Measurements from ENCODE around the gene B4GALNT4. TPM values are rescaled to one million over a fixed set of nuclear protein-coding genes. Genes with fewer than 3 reads are reported as not detected.

B4GALNT4 gene
- total and polyA plus RNA-seq, 2 of the 13 experiments (the other 11 are each of a cell fraction or from before 2014, with no cell fraction given), result 30.5 to 50.1 TPM

- TF ChIP-seq, protein P1, sequence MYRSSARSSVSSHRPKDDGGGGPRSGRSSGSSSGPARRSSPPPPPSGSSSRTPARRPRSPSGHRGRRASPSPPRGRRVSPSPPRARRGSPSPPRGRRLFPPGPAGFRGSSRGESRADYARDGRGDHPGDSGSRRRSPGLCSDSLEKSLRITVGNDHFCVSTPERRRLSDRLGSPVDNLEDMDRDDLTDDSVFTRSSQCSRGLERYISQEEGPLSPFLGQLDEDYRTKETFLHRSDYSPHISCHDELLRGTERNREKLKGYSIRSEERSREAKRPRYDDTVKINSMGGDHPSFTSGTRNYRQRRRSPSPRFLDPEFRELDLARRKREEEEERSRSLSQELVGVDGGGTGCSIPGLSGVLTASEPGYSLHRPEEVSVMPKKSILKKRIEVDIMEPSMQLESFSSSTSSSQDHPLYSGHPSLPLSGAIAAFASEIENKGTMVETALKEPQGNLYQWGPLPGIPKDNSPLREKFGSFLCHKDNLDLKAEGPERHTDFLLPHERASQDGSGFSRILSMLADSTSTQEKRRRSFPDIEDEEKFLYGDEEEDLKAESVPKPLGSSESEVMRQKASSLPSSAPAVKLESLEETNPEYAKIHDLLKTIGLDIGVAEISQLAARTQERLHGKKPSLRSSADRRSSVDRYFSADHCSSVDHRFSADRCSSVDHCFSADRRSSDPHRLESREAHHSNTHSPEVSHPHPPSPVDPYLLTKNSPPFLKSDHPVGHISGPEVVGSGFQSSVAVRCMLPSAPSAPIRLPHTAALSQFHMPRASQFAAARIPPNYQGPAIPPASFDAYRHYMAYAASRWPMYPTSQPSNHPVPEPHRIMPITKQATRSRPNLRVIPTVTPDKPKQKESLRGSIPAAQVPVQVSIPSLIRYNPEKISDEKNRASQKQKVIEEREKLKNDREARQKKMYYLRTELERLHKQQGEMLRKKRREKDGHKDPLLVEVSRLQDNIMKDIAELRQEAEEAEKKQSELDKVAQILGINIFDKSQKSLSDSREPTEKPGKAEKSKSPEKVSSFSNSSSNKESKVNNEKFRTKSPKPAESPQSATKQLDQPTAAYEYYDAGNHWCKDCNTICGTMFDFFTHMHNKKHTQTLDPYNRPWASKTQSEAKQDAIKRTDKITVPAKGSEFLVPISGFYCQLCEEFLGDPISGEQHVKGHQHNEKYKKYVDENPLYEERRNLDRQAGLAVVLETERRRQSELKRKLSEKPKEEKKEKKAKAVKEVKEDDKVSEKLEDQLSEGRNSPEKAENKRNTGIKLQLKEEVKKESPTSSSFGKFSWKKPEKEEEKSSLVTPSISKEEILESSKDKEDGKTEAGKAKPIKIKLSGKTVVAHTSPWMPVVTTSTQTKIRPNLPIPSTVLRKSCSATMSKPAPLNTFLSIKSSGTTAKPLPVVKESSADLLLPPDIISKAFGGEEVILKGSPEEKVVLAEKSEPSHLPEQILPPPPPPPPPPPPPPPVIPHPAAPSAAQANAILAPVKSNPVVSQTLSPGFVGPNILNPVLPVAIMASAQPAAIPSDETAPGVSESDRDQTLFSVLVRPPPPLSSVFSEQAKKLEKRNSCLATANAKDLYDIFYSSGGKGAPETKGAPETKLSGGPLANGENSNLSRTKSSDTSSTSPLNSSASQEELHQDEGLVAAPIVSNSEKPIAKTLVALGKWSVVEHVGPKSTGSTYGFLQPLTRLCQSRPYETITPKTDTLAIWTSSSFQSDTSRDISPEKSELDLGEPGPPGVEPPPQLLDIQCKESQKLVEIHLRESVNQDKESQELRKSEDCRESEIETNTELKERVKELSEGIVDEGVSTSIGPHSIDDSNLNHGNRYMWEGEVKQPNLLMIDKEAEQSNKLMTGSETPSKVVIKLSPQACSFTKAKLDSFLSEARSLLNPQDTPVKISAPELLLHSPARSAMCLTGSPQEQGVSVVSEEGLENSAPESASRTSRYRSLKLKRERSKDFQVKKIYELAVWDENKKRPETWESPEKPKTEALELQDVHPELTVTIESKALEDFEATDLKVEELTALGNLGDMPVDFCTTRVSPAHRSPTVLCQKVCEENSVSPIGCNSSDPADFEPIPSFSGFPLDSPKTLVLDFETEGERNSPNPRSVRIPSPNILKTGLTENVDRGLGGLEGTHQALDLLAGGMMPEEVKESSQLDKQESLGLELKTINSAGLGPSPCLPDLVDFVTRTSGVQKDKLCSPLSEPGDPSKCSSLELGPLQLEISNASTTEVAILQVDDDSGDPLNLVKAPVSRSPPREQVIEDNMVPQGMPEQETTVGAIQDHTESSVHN (CRISPR knock-in tag; IDR thresholded peaks at IDR 0.05), result no peak
- TF ChIP-seq, protein P2, sequence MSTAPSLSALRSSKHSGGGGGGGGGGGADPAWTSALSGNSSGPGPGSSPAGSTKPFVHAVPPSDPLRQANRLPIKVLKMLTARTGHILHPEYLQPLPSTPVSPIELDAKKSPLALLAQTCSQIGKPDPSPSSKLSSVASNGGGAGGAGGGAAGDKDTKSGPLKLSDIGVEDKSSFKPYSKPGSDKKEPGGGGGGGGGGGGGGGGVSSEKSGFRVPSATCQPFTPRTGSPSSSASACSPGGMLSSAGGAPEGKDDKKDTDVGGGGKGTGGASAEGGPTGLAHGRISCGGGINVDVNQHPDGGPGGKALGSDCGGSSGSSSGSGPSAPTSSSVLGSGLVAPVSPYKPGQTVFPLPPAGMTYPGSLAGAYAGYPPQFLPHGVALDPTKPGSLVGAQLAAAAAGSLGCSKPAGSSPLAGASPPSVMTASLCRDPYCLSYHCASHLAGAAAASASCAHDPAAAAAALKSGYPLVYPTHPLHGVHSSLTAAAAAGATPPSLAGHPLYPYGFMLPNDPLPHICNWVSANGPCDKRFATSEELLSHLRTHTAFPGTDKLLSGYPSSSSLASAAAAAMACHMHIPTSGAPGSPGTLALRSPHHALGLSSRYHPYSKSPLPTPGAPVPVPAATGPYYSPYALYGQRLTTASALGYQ (CRISPR knock-in tag; IDR thresholded peaks at IDR 0.05), result 0 out of 2 replicates have a peak, but pooled peaks have one; percentile 39
- TF ChIP-seq SMARCC2 (IDR thresholded peaks at IDR 0.05), result no peak
- TF ChIP-seq KAT7 (CRISPR knock-in tag; IDR thresholded peaks at IDR 0.05; ENCODE audit: borderline replicate concordance), result no peak
- no peak for TF ChIP-seq SSRP1 (CRISPR knock-in tag; IDR thresholded peaks at IDR 0.05)
- TF ChIP-seq, protein P3, sequence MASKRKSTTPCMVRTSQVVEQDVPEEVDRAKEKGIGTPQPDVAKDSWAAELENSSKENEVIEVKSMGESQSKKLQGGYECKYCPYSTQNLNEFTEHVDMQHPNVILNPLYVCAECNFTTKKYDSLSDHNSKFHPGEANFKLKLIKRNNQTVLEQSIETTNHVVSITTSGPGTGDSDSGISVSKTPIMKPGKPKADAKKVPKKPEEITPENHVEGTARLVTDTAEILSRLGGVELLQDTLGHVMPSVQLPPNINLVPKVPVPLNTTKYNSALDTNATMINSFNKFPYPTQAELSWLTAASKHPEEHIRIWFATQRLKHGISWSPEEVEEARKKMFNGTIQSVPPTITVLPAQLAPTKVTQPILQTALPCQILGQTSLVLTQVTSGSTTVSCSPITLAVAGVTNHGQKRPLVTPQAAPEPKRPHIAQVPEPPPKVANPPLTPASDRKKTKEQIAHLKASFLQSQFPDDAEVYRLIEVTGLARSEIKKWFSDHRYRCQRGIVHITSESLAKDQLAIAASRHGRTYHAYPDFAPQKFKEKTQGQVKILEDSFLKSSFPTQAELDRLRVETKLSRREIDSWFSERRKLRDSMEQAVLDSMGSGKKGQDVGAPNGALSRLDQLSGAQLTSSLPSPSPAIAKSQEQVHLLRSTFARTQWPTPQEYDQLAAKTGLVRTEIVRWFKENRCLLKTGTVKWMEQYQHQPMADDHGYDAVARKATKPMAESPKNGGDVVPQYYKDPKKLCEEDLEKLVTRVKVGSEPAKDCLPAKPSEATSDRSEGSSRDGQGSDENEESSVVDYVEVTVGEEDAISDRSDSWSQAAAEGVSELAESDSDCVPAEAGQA (IDR thresholded peaks at IDR 0.05; ENCODE audit: low read depth), result no peak
- TF ChIP-seq, protein P3 (CRISPR knock-in tag; IDR thresholded peaks at IDR 0.05; ENCODE audit: borderline replicate concordance), result 0 out of 2 replicates have a peak, but pooled peaks have one; percentile 33
- TF ChIP-seq MLXIP (CRISPR knock-in tag; IDR thresholded peaks at IDR 0.05; ENCODE audit: borderline replicate concordance), result no peak
These were observed 47.7 kb downstream of the B4GALNT4 start (continued) for GRCh38 chr11:416757-417621.
